HG03558 (cell line): ENCODE results near the gene OR1L1.

ENCODE experiments used
- ATAC-seq: cut with Tn5 transposase; IDR thresholded peaks from one replicate; pipeline ENCODE4 v1.9.1; 2021; ENCODE audit warnings: moderate number of reproducible peaks; ENCODE audit not compliant: unreplicated experiment; ENCODE audit errors: extremely low read depth

Gene OR1L1

GRCh38 chr9:122661416-122661815 lies at the start of gene OR1L1:
TSS of gene OR1L1 (plus strand) at chr9:122661716. CDS start at chr9:122661716, 0 bp downstream.
- no peak for ATAC-seq

GRCh38 chr9:122614362-122614761 lies 47.2 kb upstream of the OR1L1 start, which contains the start of gene OR1Q1:
TSS of gene OR1Q1 (plus strand) at chr9:122614738. CDS start at chr9:122614738, 0 bp downstream.
- no peak for ATAC-seq

GRCh38 chr9:122619996-122620395 lies 41.5 kb upstream of the OR1L1 start:
- ATAC-seq: no peak

GRCh38 chr9:122642226-122642625 lies 19.3 kb upstream of the OR1L1 start:
- no peak for ATAC-seq

GRCh38 chr9:122656378-122656777 lies 5.1 kb upstream of the OR1L1 start:
- no peak for ATAC-seq

- ATAC-seq: no peak
Measured at GRCh38 chr9:122657527-122657926, 4.0 kb upstream of the OR1L1 start, which contains the start of gene OR1B1. TSS of gene OR1B1 (minus strand) at chr9:122657627.

- ATAC-seq: no peak
Measured at GRCh38 chr9:122672481-122672880, 11.0 kb downstream of the OR1L1 start.

GRCh38 chr9:122684851-122685250 lies 23.3 kb downstream of the OR1L1 start:
- no peak for ATAC-seq

GRCh38 chr9:122695696-122696095 lies 34.2 kb downstream of the OR1L1 start:
- ATAC-seq: no peak
